ENCODE results near the gene PCBP3.
"Not testable (repeated sequence)": the region's sequence is repeated elsewhere in the genome, so short reads cannot be mapped to it uniquely, and the experiment has no call there.

Gene PCBP3

GRCh38 chr21:45607021-45607908 is 36.3 kb upstream of the PCBP3 start:
- Histone ChIP-seq H3K27ac (no peak overlapping the region), H3K36me3 (no peaks in the 10 kb centered on the region), H3K9me3 (no peaks in the 10 kb centered on the region), H3K4me1 (ENCODE audit: control insufficient read depth in 1 of 2, insufficient read depth in 1 of 2, low read depth in 1 of 2, low read length in 1 of 2) (no peaks in the 10 kb centered on the region), H3K4me3 (ENCODE audit: low read depth in 1 of 2, low read length in 1 of 2) (no peak overlapping the region), H3K27me3 (peaks cover 43% of the 10 kb centered on the region)
- TF ChIP-seq, protein P1, sequence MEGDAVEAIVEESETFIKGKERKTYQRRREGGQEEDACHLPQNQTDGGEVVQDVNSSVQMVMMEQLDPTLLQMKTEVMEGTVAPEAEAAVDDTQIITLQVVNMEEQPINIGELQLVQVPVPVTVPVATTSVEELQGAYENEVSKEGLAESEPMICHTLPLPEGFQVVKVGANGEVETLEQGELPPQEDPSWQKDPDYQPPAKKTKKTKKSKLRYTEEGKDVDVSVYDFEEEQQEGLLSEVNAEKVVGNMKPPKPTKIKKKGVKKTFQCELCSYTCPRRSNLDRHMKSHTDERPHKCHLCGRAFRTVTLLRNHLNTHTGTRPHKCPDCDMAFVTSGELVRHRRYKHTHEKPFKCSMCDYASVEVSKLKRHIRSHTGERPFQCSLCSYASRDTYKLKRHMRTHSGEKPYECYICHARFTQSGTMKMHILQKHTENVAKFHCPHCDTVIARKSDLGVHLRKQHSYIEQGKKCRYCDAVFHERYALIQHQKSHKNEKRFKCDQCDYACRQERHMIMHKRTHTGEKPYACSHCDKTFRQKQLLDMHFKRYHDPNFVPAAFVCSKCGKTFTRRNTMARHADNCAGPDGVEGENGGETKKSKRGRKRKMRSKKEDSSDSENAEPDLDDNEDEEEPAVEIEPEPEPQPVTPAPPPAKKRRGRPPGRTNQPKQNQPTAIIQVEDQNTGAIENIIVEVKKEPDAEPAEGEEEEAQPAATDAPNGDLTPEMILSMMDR (IDR thresholded peaks at IDR 0.05), result no peak

DNA sequence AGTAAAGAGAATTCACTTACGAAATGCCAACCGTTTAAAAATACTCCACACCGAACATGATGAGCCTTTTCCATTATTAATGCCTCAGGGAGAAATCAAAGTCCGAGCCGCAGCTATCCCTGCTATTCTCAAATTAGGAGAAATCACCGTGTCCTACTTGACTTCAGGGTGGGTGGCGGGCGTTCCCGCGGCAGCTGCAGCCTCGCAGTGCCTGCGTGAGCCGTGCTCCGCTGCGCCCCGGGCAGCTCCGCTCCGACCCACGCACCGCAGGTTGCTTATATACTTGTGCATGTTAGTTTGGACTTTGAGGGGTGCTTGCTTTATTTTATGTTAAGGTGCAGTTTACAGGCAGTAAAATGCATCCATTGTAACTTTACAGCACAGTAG is 35.6 kb upstream of the PCBP3 start:
- peaks cover 43% of the 10 kb centered on the region for H3K27me3 ChIP-seq
- no peaks in the 10 kb centered on the region for H3K4me1 ChIP-seq (ENCODE audit: control insufficient read depth in 1 of 2, insufficient read depth in 1 of 2, low read depth in 1 of 2, low read length in 1 of 2)
- no peaks in the 10 kb centered on the region for H3K9me3 ChIP-seq
- H3K4me3 ChIP-seq (ENCODE audit: low read depth in 1 of 2, low read length in 1 of 2), result no peak overlapping the region
- H3K27ac ChIP-seq, result no peak overlapping the region
- no peaks in the 10 kb centered on the region for H3K36me3 ChIP-seq
- TF ChIP-seq, protein P1 (IDR thresholded peaks at IDR 0.05), result no peak

DNA sequence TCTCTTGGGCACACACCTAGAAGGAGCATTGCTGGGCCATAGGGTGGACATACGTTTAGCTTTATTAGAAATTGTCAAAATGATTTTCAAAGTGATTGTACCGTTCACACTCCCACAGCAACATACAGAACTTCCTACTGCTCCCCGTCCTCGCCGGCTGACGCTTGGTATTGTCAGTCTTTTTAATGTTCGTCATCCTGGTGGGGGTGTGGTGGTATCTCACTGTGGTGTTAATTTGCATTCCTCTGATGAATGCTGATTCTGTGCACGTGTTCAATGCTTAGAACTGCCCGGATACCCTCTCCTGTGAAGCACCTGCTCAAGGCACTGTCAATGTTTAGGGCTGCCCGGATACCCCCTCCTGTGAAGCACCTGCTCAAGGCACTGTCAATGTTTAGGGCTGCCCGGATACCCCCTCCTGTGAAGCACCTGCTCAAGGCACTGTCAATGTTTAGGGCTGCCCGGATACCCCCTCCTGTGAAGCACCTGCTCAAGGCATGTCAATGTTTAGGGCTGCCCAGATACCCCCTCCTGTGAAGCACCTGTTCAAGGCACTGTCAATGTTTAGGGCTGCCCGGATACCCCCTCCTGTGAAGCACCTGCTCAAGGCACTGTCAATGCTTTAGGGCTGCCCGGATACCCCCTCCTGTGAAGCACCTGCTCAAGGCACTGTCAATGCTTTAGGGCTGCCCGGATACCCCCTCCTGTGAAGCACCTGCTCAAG is 34.6 kb upstream of the PCBP3 start:
- H3K9me3 ChIP-seq; H3K4me3 ChIP-seq (ENCODE audit: low read depth in 1 of 2, low read length in 1 of 2); H3K36me3 ChIP-seq; H3K27ac ChIP-seq; H3K4me1 ChIP-seq (ENCODE audit: control insufficient read depth in 1 of 2, insufficient read depth in 1 of 2, low read depth in 1 of 2, low read length in 1 of 2): not testable (repeated sequence)
- peaks cover 43% of the 10 kb centered on the region for H3K27me3 ChIP-seq

GRCh38 chr21:45609616-45610015 is 33.9 kb upstream of the PCBP3 start:
- peaks cover 43% of the 10 kb centered on the region for H3K27me3 ChIP-seq
- H3K27ac ChIP-seq; H3K4me3 ChIP-seq (ENCODE audit: low read depth in 1 of 2, low read length in 1 of 2); H3K4me1 ChIP-seq (ENCODE audit: control insufficient read depth in 1 of 2, insufficient read depth in 1 of 2, low read depth in 1 of 2, low read length in 1 of 2); H3K36me3 ChIP-seq; H3K9me3 ChIP-seq: not testable (repeated sequence)

DNA sequence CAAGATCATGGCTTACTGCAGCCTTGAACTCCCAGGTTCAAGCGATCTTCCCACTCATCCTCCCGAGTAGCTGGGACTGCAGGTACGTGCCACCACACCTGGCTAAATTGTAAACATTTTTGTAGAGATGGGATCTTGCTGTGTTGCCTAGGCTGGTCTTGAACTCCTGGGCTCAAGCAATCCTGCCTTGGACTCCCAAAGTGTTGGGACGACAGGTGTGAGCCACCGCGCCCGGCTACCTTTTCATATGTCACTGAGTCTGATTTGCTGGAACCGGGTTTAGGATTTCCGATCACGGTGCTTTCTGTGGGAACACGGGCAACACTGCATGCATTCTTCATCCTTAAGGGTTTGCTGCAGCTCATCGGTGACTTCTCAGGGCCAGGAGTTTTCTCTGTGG is 32.2 kb upstream of the PCBP3 start:
- H3K4me3 ChIP-seq (ENCODE audit: low read depth in 1 of 2, low read length in 1 of 2), result no peak overlapping the region
- no peaks in the 10 kb centered on the region for H3K36me3 ChIP-seq
- peaks cover 43% of the 10 kb centered on the region for H3K27me3 ChIP-seq
- no peaks in the 10 kb centered on the region for H3K9me3 ChIP-seq
- TF ChIP-seq, protein P1 (IDR thresholded peaks at IDR 0.05), result no peak
- no peak overlapping the region for H3K27ac ChIP-seq
- H3K4me1 ChIP-seq (ENCODE audit: control insufficient read depth in 1 of 2, insufficient read depth in 1 of 2, low read depth in 1 of 2, low read length in 1 of 2), result peaks cover 5 to 6% of the 10 kb centered on the region in 2 experiments

DNA sequence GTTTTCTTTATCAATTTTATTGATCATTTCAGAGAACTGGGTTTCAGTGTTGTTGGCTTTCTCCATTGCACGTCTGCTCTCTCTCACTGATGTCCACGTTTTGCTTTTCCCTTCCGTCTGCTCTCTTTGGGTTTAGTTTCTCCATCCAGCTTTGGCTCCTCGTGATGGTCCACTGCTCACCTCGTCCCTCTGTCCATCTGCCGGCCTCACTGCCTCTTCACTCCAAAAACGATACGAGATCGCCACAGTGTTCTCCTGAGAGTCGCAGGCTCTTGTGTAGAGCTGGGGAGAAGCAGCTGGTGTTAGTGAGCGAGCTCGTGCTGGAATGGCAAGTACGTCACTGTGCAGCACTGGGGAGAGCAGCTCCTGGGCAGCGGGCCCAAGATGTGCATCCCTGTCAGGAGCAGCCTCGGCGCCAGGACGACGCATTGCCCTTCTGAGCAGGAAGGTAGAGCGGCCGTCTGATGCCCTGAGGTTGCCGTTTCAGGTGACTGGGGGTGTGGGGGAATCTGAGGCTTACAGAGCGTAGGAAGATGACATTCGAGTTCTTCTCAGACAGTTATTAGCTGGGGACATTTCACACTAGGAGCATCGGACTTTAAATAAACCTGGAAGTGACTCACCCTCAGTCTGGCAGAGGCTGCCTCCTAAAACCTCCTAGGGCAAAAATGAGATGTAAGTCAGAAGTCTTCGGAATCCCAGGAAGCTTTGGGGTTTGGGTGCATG is 31.4 kb upstream of the PCBP3 start:
- Histone ChIP-seq H3K27ac (no peak overlapping the region), H3K4me3 (ENCODE audit: low read depth in 1 of 2, low read length in 1 of 2) (no peak overlapping the region), H3K36me3 (no peaks in the 10 kb centered on the region), H3K27me3 (peaks cover 39% of the 10 kb centered on the region), H3K9me3 (no peaks in the 10 kb centered on the region), H3K4me1 (ENCODE audit: control insufficient read depth in 1 of 2, insufficient read depth in 1 of 2, low read depth in 1 of 2, low read length in 1 of 2) (peaks cover 8 to 11% of the 10 kb centered on the region in 2 experiments)
- TF ChIP-seq, protein P1 (IDR thresholded peaks at IDR 0.05), result no peak

- not testable (repeated sequence) for H3K36me3 ChIP-seq; H3K27ac ChIP-seq; H3K4me3 ChIP-seq (ENCODE audit: low read depth in 1 of 2, low read length in 1 of 2); H3K9me3 ChIP-seq
- Histone ChIP-seq H3K27me3 (peaks cover 34% of the 10 kb centered on the region), H3K4me1 (ENCODE audit: control insufficient read depth in 1 of 2, insufficient read depth in 1 of 2, low read depth in 1 of 2, low read length in 1 of 2) (peaks cover 14 to 16% of the 10 kb centered on the region in 2 experiments)
Observed at GRCh38 chr21:45612665-45613019, 30.9 kb upstream of the PCBP3 start.
